Choroid plexus epithelial cell (primary cell): ENCODE measurements around the gene EIPR1.

Source experiments
- DNase-seq: peaks from one replicate; pipeline ENCODE4 v3.0.0-alpha.2; 2010; ENCODE audit warnings: low read depth
- H3K4me3 ChIP-seq: 2 replicates; pipeline ENCODE4 v1.5.1; 2011; ENCODE audit warnings: low read depth, mild to moderate bottlenecking, control low read depth, low read length, moderate library complexity
- CTCF ChIP-seq: conservative IDR thresholded peaks from 2 replicates; pipeline ENCODE4 v1.5.1; 2011; ENCODE audit warnings: low read depth, mild to moderate bottlenecking, control low read depth, inconsistent platforms, low read length, moderate library complexity

EIPR1 gene

GRCh38 chr2:3280197-3280596, 97.4 kb downstream of the EIPR1 start:
- DNase-seq, result no peak

GRCh38 chr2:3279236-3279960, 98.2 kb downstream of the EIPR1 start:
- no peak for TF ChIP-seq CTCF
- no peak for DNase-seq
- no peak overlapping the region for H3K4me3 ChIP-seq

More at GRCh38 chr2:3280197-3280596, 97.4 kb downstream of the EIPR1 start:
- no peak for TF ChIP-seq CTCF
- no peak overlapping the region for H3K4me3 ChIP-seq

- no peak overlapping the region for H3K4me3 ChIP-seq
- TF ChIP-seq CTCF, result no peak
- no peak for DNase-seq
These were observed 98.9 kb downstream of the EIPR1 start for GRCh38 chr2:3278521-3279218.

DNA sequence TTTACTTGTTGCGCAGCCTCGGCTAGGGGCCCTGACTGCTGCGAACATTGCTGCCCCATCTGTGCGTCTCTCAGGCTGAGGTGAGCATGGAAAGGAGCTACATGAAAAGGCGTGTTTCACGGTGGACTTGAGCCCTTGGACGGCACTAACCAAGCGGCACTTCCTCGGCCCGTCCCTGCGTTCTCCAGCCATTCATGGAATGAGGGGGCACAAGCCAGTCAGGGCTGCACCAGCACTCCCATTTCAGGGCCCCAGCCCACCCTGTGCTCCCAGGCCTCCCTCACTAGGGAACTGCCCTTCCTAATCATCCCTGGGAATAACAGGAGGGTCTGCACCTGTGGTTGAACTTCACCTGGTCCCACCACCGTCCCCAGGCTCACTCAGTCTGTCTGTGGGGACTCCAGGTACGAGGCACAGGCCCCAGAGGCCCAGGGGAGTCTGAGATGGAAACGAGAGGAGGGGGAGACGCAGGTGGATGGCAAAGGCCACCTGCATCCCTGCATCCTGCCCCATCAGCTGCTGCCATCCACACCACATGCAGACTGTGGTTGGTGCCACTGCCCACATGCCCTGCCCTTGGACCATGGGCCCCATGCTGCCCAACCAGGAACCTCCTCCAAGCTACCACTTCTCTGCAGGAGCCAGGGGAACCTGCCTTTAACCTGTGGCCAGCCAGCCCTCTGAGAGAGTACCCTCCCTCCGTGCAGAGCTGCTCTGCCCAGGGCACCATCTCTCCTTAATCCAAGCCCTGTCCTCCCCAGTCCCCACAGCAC, 99.7 kb downstream of the EIPR1 start:
- no peak for DNase-seq
- no peak overlapping the region for H3K4me3 ChIP-seq
- TF ChIP-seq CTCF, result no peak

- no peak for DNase-seq
- H3K4me3 ChIP-seq, result no peak overlapping the region
- TF ChIP-seq CTCF, result no peak
These were observed 100.4 kb downstream of the EIPR1 start for GRCh38 chr2:3277050-3277747.

DNA sequence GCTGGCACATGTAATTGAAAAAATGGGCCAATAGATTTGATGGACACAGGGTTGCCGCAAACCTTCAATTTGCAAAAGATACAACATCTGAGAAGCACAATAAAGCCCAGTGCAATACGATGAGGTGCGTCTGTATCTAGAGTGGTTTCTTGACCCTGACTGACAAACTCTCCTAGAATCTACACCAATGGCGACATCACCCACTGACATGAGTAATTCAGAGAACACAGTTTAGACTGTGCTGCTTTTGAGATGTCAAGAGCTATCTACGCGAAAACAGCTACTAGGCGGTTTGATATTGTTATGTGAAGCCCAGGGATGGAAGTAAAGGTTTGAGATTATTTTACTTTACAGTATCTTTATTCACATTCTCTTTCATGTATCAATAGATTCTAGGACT, 104.9 kb downstream of the EIPR1 start:
- no peak for DNase-seq
- no peak for TF ChIP-seq CTCF
- H3K4me3 ChIP-seq, result no peak overlapping the region
